ENCODE data around the gene CDYL2.
"Not testable (repeated sequence)": the region's sequence is repeated elsewhere in the genome, so short reads cannot be mapped to it uniquely, and the experiment has no call there.

Gene CDYL2

GRCh38 chr16:80794071-80794470 is 10.3 kb downstream of the CDYL2 start:
- Mint-ChIP-seq H3K27ac (no peak overlapping the region), H3K27me3 (ENCODE audit: low read depth) (no peaks in the 10 kb centered on the region), H3K36me3 (ENCODE audit: low read depth) (peaks cover 30% of the 10 kb centered on the region), H3K9me3 (no peaks in the 10 kb centered on the region), H3K4me1 (ENCODE audit: low read depth) (peaks cover 25% of the 10 kb centered on the region), H3K4me3 (no peak overlapping the region)

- peaks cover 37% of the 10 kb centered on the region for H3K36me3 Mint-ChIP-seq (ENCODE audit: low read depth)
- peaks cover 8% of the 10 kb centered on the region for H3K9me3 Mint-ChIP-seq
- H3K27ac Mint-ChIP-seq = no peak overlapping the region
These were observed 12.4 kb downstream of the CDYL2 start for GRCh38 chr16:80792031-80792430.

GRCh38 chr16:80791411-80791810 is 13.0 kb downstream of the CDYL2 start:
- Mint-ChIP-seq H3K4me3 (no peak overlapping the region), H3K9me3 (peaks cover 14% of the 10 kb centered on the region), H3K27me3 (ENCODE audit: low read depth) (no peaks in the 10 kb centered on the region), H3K27ac (no peak overlapping the region), H3K36me3 (ENCODE audit: low read depth) (peaks cover 36% of the 10 kb centered on the region), H3K4me1 (ENCODE audit: low read depth) (peaks cover 15% of the 10 kb centered on the region)

More at GRCh38 chr16:80792031-80792430, 12.4 kb downstream of the CDYL2 start:
- no peaks in the 10 kb centered on the region for H3K27me3 Mint-ChIP-seq (ENCODE audit: low read depth)
- peaks cover 21% of the 10 kb centered on the region for H3K4me1 Mint-ChIP-seq (ENCODE audit: low read depth)
- no peak overlapping the region for H3K4me3 Mint-ChIP-seq

GRCh38 chr16:80790751-80791150 is 13.6 kb downstream of the CDYL2 start:
- no peak overlapping the region for H3K4me3 Mint-ChIP-seq
- H3K27ac Mint-ChIP-seq = no peak overlapping the region
- H3K27me3 Mint-ChIP-seq (ENCODE audit: low read depth) = no peaks in the 10 kb centered on the region
- H3K9me3 Mint-ChIP-seq = peaks cover 20% of the 10 kb centered on the region
- peaks cover 12% of the 10 kb centered on the region for H3K4me1 Mint-ChIP-seq (ENCODE audit: low read depth)
- peaks cover 40% of the 10 kb centered on the region for H3K36me3 Mint-ChIP-seq (ENCODE audit: low read depth)

- Mint-ChIP-seq H3K9me3 (peaks cover 39% of the 10 kb centered on the region), H3K36me3 (ENCODE audit: low read depth) (peaks cover 55% of the 10 kb centered on the region), H3K27ac (no peak overlapping the region), H3K27me3 (ENCODE audit: low read depth) (no peaks in the 10 kb centered on the region), H3K4me1 (ENCODE audit: low read depth) (peaks cover 17% of the 10 kb centered on the region), H3K4me3 (no peak overlapping the region)
These were observed 16.4 kb downstream of the CDYL2 start for GRCh38 chr16:80788027-80788426.

GRCh38 chr16:80786561-80786960 is 17.8 kb downstream of the CDYL2 start:
- peaks cover 51% of the 10 kb centered on the region for H3K9me3 Mint-ChIP-seq
- not testable (repeated sequence) for H3K27me3 Mint-ChIP-seq (ENCODE audit: low read depth); H3K27ac Mint-ChIP-seq; H3K4me3 Mint-ChIP-seq
- H3K4me1 Mint-ChIP-seq (ENCODE audit: low read depth) = peaks cover 12% of the 10 kb centered on the region
- peaks cover 57% of the 10 kb centered on the region for H3K36me3 Mint-ChIP-seq (ENCODE audit: low read depth)

- H3K27me3 Mint-ChIP-seq (ENCODE audit: low read depth) = no peaks in the 10 kb centered on the region
- H3K36me3 Mint-ChIP-seq (ENCODE audit: low read depth) = peaks cover 63% of the 10 kb centered on the region
- peaks cover 59% of the 10 kb centered on the region for H3K9me3 Mint-ChIP-seq
- peak overlapping the region; percentile 4 for H3K27ac Mint-ChIP-seq
- H3K4me1 Mint-ChIP-seq (ENCODE audit: low read depth) = peaks cover 9% of the 10 kb centered on the region
- H3K4me3 Mint-ChIP-seq = no peak overlapping the region
These were observed 19.4 kb downstream of the CDYL2 start for GRCh38 chr16:80784951-80785350.

- Mint-ChIP-seq H3K4me3 (no peak overlapping the region), H3K27me3 (ENCODE audit: low read depth) (no peaks in the 10 kb centered on the region), H3K27ac (no peak overlapping the region), H3K36me3 (ENCODE audit: low read depth) (peaks cover 33% of the 10 kb centered on the region), H3K9me3 (peaks cover 26% of the 10 kb centered on the region), H3K4me1 (ENCODE audit: low read depth) (peaks cover 8% of the 10 kb centered on the region)
These were observed 25.7 kb downstream of the CDYL2 start for GRCh38 chr16:80778703-80779102.

- Mint-ChIP-seq H3K9me3 (peaks cover 14% of the 10 kb centered on the region), H3K4me1 (ENCODE audit: low read depth) (peaks cover 8% of the 10 kb centered on the region), H3K27me3 (ENCODE audit: low read depth) (no peaks in the 10 kb centered on the region), H3K27ac (no peak overlapping the region), H3K4me3 (no peak overlapping the region), H3K36me3 (ENCODE audit: low read depth) (peaks cover 20% of the 10 kb centered on the region)
These were observed 27.5 kb downstream of the CDYL2 start for GRCh38 chr16:80776856-80777255.

- peaks cover 12% of the 10 kb centered on the region for H3K36me3 Mint-ChIP-seq (ENCODE audit: low read depth)
- no peaks in the 10 kb centered on the region for H3K27me3 Mint-ChIP-seq (ENCODE audit: low read depth)
- H3K9me3 Mint-ChIP-seq = peaks cover 11% of the 10 kb centered on the region
- H3K27ac Mint-ChIP-seq = no peak overlapping the region
- no peak overlapping the region for H3K4me3 Mint-ChIP-seq
- peaks cover 5% of the 10 kb centered on the region for H3K4me1 Mint-ChIP-seq (ENCODE audit: low read depth)
These were observed 28.9 kb downstream of the CDYL2 start for GRCh38 chr16:80775450-80775849.

- Mint-ChIP-seq H3K9me3 (peaks cover 18% of the 10 kb centered on the region), H3K4me3 (no peak overlapping the region), H3K27me3 (ENCODE audit: low read depth) (no peaks in the 10 kb centered on the region), H3K27ac (no peak overlapping the region), H3K36me3 (ENCODE audit: low read depth) (peaks cover 24% of the 10 kb centered on the region), H3K4me1 (ENCODE audit: low read depth) (peaks cover 25% of the 10 kb centered on the region)
These were observed 37.6 kb downstream of the CDYL2 start for GRCh38 chr16:80766798-80767197.

GRCh38 chr16:80759419-80760162 is 44.8 kb downstream of the CDYL2 start:
- H3K4me1 Mint-ChIP-seq (ENCODE audit: low read depth) = peaks cover 26% of the 10 kb centered on the region
- no peaks in the 10 kb centered on the region for H3K27me3 Mint-ChIP-seq (ENCODE audit: low read depth)
- peak overlapping the region; percentile 20 for H3K4me3 Mint-ChIP-seq
- H3K27ac Mint-ChIP-seq = peak overlapping the region; percentile 66
- peaks cover 16% of the 10 kb centered on the region for H3K36me3 Mint-ChIP-seq (ENCODE audit: low read depth)
- no peaks in the 10 kb centered on the region for H3K9me3 Mint-ChIP-seq

GRCh38 chr16:80754476-80754875 is 49.9 kb downstream of the CDYL2 start:
- Mint-ChIP-seq H3K4me1 (ENCODE audit: low read depth) (peaks cover 35% of the 10 kb centered on the region), H3K36me3 (ENCODE audit: low read depth) (peaks cover 9% of the 10 kb centered on the region), H3K27me3 (ENCODE audit: low read depth) (no peaks in the 10 kb centered on the region), H3K27ac (no peak overlapping the region), H3K9me3 (no peaks in the 10 kb centered on the region), H3K4me3 (no peak overlapping the region)

GRCh38 chr16:80752541-80752940 is 51.9 kb downstream of the CDYL2 start:
- H3K9me3 Mint-ChIP-seq = no peaks in the 10 kb centered on the region
- peaks cover 38% of the 10 kb centered on the region for H3K4me1 Mint-ChIP-seq (ENCODE audit: low read depth)
- no peak overlapping the region for H3K4me3 Mint-ChIP-seq
- no peaks in the 10 kb centered on the region for H3K27me3 Mint-ChIP-seq (ENCODE audit: low read depth)
- peaks cover 12% of the 10 kb centered on the region for H3K36me3 Mint-ChIP-seq (ENCODE audit: low read depth)
- no peak overlapping the region for H3K27ac Mint-ChIP-seq

- Mint-ChIP-seq H3K27ac (peak overlapping the region; percentile 50), H3K4me3 (no peak overlapping the region), H3K9me3 (no peaks in the 10 kb centered on the region), H3K36me3 (ENCODE audit: low read depth) (peaks cover 17% of the 10 kb centered on the region), H3K4me1 (ENCODE audit: low read depth) (peaks cover 43% of the 10 kb centered on the region), H3K27me3 (ENCODE audit: low read depth) (no peaks in the 10 kb centered on the region)
These were observed 53.2 kb downstream of the CDYL2 start for GRCh38 chr16:80751167-80751566.

All from T-helper 1 cell treated with Interleukin-12 subunit alpha and Interleukin-12 subunit beta and Interleukin-4 antibody, amounts not matched to agents 30 μg/mL and 1 μg/mL, for 36 hours (primary cell).